Activated CD8-positive, alpha-beta memory T cell treated with anti-CD3 and anti-CD28 coated beads for 4 hours (primary cell): Measurements from ENCODE around the gene PTPRF.
"Not testable (repeated sequence)": the region's sequence is repeated elsewhere in the genome, so short reads cannot be mapped to it uniquely, and the experiment has no call there.

Experiments
- DNase-seq, 2 donors: peaks; one replicate each; pipeline ENCODE4 v3.0.0-alpha.2; 2020; ENCODE audit warnings: low read depth in 2 of 2

Gene PTPRF

DNA sequence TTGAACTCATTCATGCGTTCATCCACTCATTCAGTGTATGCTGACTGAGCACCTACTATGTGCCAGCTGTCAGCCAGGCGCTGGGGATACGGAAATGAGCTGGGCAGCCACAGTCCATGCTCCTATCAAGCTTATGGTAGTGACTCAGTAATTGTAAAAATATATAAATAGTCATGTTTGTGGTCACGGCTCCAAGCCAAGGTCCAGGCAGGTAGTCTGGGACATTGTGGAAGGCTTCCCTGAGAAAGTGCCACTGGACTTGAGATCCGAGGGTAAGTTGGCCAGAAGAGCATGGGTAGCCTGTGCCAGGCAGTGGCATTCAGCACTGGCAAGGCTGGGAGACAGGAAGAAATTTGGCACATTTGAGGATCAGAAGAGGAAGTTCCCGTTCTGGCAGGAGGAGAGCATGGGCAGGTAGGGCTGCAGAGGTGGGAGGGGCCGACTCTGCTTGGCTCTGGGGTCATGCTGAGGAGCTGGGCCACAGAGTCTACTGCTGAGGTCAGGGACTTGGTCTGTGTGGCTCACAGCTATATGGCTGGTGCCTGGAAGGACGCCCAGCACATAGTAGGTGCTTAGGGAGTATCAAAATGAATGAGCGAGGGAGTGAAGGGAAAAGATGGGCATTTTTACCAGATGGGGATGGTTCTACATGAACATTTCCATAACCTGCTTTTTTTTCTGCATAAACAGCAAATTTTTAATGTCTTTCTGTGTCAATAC, 6.9 kb downstream of the PTPRF start:
- DNase-seq: no peak

- no peak for DNase-seq
These were observed 7.4 kb downstream of the PTPRF start for GRCh38 chr1:43538143-43538487.

DNA sequence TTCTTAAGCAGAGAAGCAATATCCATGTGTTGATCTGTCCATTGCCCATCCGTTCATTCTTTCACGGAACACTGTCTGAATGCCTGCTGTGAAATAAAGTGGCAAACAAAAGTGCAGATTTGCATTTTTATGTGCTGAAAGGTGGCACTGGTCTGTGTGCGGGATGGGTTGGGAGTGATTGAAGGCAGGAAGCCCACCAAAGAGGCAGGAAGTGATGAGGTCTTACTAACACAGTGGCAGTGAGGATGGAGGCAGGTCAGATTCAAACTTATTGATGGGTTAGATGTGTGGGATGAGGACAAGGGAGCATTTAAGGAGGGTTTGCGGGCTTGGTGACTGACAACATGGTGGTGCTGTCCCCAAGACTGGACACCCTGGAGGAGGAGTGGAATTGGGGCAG, 8.3 kb downstream of the PTPRF start:
- DNase-seq: no peak

GRCh38 chr1:43539726-43540434, 9.2 kb downstream of the PTPRF start:
- DNase-seq: no peak

DNA sequence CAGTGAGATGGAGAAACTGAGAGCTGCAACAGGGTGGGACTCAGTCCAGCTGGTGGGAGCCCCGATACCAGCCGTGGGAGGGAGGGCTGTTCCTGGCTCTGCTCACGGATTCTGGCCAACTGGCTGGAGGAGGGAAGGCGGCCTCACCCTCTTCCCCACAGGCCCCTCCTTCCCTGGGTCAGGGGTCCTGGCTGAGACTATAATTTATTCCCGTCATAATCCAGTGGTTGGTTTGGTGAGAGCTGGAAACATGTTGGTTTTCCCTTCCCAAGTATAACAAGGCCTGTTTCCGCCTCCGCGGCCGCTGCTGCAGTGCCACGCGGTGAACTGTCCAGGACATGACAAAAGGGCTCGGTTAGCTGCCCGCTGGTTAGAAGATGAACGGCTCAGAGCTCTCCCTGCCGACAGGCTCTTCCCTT, 10.0 kb downstream of the PTPRF start:
- DNase-seq: no peak

- no peak for DNase-seq
These were observed 10.5 kb downstream of the PTPRF start for GRCh38 chr1:43541141-43541540.

GRCh38 chr1:43541721-43542401, 11.2 kb downstream of the PTPRF start:
- no peak for DNase-seq

DNA sequence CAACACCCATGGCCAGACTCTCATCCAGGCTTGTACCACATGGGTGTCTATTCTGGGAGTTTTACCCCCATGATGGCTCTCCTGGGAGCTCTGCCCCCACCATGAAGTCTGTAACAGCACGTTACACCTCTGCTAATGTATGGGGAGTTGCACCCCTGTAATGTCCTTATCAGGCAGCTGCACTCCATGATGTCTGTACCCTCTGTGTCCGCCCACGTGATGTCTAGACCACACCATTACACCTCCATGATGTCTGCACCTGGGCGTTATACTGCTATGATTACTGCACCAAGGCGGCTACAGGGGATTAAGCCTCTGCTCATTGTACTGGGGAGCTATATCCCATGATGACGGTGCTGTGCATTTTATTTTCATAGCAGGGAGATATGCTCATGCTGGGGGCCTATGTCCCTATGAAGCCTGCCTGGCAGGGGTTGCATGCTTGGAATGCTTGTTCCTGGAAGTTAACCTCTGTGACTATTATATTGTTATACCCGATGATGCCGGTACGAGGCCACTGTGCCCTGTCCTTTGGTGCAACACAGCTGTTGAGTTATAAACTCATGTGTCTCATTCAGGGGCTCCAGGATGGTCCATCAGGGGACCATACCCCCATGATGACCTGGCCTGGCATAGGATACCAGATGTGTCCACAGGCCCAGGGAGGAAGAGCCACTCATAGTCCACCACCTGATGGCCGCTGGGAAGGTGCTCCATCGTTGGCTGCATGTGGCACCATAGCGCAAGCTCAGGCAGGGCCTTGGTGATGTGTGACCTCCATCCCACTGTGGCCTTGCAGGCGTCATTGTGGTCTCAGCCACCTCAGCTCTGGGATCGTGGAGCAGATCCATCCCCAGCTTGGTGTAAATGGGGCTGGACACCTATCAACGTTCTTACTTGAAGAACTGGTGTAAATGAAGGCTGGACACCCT, 12.1 kb downstream of the PTPRF start:
- DNase-seq: no peak

- DNase-seq: no peak
These were observed 12.9 kb downstream of the PTPRF start for GRCh38 chr1:43543567-43543966.

- no peak for DNase-seq
These were observed 14.6 kb downstream of the PTPRF start for GRCh38 chr1:43545339-43545694.

DNA sequence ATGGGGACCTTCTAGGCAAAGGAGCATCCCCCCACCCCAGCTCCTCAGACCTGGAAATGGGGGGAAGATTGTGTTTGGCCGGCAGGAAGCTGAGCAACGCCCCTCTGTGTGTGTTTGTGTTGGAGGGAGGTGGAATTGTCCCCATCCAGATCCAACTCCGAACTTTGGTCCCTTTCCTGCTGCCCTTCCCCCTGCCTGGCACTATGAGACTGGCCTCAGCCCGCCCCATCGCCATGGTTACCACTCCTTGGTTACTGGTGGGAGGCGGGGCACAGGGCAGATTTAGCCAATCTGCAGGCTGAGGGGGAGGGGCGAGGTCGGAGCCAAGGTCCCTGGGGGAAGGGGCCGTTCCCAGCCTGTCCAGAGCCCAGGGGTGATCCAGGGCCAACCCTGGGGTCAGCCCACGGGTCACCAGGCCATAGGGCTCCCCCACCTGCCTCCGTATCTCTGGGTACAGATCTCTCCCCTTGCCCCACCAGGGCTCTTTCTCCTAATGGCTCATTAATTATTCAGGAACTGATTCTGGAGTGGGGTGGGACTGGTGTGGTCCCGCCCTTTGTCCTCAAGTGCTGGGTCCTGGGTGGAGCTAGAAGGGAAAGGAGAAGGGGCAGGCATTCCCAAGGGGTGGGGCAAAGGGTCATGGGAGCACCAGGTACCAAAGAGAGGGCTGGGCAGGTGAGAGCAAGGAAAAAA, 15.2 kb downstream of the PTPRF start:
- no peak for DNase-seq

DNA sequence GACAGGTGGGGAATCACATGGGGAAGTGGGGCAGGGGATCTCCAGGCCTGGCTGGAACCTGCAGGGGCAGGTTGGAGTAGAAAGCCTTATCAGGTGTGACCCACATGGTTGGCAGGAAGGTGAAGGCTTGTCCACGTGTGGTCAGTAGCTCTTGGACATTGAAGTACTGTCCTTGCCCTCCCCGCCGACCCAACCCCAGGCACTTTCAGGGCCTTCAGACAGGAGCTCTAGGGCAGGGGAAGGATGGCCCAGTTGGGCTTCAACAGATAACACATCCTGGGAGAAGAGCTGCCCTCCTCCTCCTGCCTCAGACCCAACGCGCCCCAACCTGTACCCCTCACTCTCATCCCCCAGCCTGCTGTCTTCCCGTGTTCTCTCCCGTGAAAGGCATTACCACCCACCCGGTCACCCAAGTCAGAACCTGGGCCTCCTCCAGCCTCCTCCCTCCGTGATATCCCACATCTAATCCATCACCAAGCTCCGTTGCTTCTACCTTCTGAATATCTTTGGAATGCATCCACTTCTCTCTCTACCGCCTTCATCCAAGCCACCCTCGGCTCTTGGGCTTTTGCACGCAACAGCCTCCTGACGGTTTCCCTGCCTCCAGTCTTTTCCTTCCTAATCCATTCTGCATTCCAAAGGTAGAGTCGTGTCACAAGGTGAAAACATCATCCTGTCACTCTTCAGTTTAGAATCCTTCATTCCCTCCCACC, 15.9 kb downstream of the PTPRF start:
- DNase-seq: no peak

- no peak for DNase-seq
These were observed 16.9 kb downstream of the PTPRF start for GRCh38 chr1:43547538-43548072.

GRCh38 chr1:43548285-43549271, 17.9 kb downstream of the PTPRF start:
- no peak for DNase-seq

DNA sequence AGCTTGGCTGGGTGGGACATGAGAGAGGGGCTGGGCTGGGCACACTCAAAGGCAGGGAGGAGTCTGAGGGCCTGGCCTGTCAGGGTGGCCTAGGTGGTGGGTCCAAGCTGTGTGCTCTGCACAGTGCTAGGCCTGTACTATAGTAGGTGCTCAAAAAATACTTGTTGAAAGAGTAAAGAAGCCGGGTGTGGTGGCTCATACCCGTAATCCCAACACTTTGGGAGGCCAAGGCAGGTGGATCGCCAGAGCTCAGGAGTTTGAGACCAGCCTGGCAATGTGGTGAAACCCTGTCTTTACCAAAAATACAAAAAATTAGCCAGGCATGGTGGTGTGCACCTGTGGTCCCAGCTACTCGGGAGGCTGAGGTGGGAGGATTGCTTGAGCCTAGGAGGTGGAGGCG, 18.7 kb downstream of the PTPRF start:
- not testable (repeated sequence) for DNase-seq

DNA sequence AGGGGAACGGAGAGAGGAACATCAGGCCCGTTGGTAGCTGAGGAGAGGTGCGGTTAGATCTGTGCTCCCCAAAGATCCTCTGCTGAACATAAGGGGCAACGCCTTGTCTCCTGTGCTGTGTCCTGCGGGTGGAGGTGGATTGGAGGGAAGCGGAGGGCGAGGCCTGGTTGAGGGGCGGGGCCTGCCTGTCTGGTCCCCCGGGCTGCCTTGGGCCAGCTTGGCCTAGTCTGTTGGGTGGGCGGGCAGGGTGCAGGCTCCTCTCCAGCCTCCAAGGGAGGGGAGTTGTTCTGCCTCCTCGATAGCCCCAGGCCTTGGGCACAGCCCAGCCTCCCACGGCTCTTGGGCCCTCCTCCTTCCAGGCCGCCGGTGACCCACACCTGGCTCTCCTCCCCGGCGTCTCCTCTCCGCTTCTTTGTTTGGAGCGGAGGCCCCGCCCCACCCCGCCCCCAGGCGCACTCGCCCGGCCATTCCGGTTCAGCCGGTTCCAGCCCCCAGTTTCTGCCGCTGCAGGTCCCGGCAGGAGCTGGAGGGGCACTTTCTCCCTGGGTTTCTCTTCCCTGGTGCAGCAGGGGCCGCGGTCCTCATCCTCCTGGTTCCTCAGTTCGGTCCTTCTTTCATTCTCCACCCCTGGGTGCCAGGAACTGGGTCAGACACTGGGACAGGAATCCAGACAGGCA, 19.4 kb downstream of the PTPRF start:
- no peak for DNase-seq

DNA sequence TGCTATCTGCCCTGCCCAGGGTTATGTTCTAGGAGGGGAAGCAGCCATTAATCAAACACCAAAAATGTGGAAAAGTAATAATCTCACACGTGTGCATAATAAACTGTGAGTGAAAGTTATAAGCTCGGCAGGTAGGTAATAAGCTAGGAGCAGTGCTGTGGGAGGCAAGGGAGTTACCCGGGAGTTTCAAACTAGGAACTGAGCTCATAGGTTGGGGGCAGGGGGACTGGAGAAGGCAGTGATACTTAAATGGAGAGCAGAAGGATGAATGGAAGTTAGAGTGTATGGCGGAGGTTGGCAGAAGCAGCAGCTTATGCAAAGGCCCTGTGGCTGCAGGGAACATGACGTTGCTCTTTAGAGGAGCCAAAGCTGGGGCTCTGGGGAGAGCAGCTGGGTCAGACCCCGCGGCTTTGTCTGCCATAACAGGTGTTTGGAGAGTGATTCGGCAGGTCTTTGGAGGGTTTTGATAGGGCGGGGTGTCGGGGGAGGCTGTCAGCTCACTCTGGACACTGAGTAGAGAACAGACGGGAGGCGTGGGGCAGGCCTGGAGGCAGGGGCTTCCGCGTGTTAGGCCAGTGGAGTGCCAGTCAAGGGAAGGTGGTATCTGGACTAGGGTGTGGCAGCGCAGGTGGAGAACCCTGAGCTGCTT, 20.0 kb downstream of the PTPRF start:
- DNase-seq: no peak

DNA sequence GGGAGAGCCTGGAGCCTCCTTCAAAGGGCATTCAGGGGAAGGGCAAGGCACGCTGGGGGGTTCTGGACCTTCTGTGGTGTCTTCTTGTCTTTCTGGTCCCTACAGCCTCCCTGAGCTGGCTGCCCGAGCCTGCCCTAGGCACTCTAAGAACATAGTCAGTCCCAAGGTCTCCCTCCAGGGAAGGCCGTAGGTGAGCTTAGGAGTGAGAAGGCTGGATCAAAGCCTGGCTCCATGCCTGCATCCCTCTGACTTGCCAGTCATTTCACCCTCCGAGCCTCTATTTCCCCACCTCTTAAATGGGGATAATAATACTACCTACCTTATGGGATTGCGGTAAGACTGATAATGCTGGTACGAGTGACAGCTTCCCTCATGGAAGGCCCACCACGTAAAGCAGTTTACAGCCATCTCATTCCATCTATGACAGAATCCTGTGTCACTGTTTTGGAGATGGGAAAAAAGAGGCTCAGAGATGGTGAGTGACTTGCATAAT, 20.8 kb downstream of the PTPRF start:
- DNase-seq: no peak
